ENCODE measurements around the gene IFT52. TPM values are rescaled to one million over a fixed set of nuclear protein-coding genes. Genes with fewer than 3 reads are reported as not detected.
"Not testable (repeated sequence)": the region's sequence is repeated elsewhere in the genome, so short reads cannot be mapped to it uniquely, and the experiment has no call there.

Gene IFT52
- total RNA-seq, 2 donors from 2014 or later, result 41.4 to 58.3 TPM

GRCh38 chr20:43603124-43603523 is 12.4 kb downstream of the IFT52 start:
- TF ChIP-seq CTCF (conservative IDR thresholded peaks at IDR 0.05), result no peak

GRCh38 chr20:43605715-43606114 is 15.0 kb downstream of the IFT52 start:
- WGBS, 2 experiments (ENCODE audit: insufficient coverage in 1 of 2, insufficient read length in 1 of 2), result 98 to 99% methylated on average over 8 to 9 of the region's 9 CpGs
- no peaks in the 10 kb centered on the region for H3K4me1 ChIP-seq (ENCODE audit: control insufficient read depth, insufficient read depth, low read length)
- no peak for TF ChIP-seq CTCF (conservative IDR thresholded peaks at IDR 0.05)
- Mint-ChIP-seq H3K27me3 (ENCODE audit: insufficient read depth) (no peaks in the 10 kb centered on the region), H3K27ac (no peak overlapping the region), H3K4me1 (no peaks in the 10 kb centered on the region), H3K4me3 (no peak overlapping the region), H3K9me3 (peaks cover 10% of the 10 kb centered on the region), H3K36me3 (ENCODE audit: low read depth) (peaks cover 70% of the 10 kb centered on the region)
- H3K9me3 ChIP-seq (ENCODE audit: control insufficient read depth, low read length), result peaks cover 8% of the 10 kb centered on the region
- no peak for DNase-seq
- H3K4me3 ChIP-seq (ENCODE audit: low read length), result no peak overlapping the region
- H3K36me3 ChIP-seq (ENCODE audit: control insufficient read depth, insufficient read depth, low read length), result peaks cover 42% of the 10 kb centered on the region
- no peak overlapping the region for H3K27ac ChIP-seq (ENCODE audit: low read depth, low read length)
- no peak overlapping the region for H3K9ac ChIP-seq (ENCODE audit: extremely low read depth, low read length, poor library complexity, severe bottlenecking)
- H3K27me3 ChIP-seq (ENCODE audit: control insufficient read depth, insufficient read depth, low read length, poor library complexity, severe bottlenecking), result no peaks in the 10 kb centered on the region

More at GRCh38 chr20:43603124-43603523, 12.4 kb downstream of the IFT52 start:
- peaks cover 73% of the 10 kb centered on the region for H3K36me3 Mint-ChIP-seq (ENCODE audit: low read depth)
- peaks cover 8% of the 10 kb centered on the region for H3K9me3 Mint-ChIP-seq
- H3K4me1 Mint-ChIP-seq, result no peaks in the 10 kb centered on the region
- no peak overlapping the region for H3K27ac Mint-ChIP-seq
- no peak overlapping the region for H3K27ac ChIP-seq (ENCODE audit: low read depth, low read length)
- H3K4me1 ChIP-seq (ENCODE audit: control insufficient read depth, insufficient read depth, low read length), result no peaks in the 10 kb centered on the region
- no peaks in the 10 kb centered on the region for H3K27me3 Mint-ChIP-seq (ENCODE audit: insufficient read depth)
- H3K27me3 ChIP-seq (ENCODE audit: control insufficient read depth, insufficient read depth, low read length, poor library complexity, severe bottlenecking), result no peaks in the 10 kb centered on the region
- H3K9ac ChIP-seq (ENCODE audit: extremely low read depth, low read length, poor library complexity, severe bottlenecking), result no peak overlapping the region
- no peak overlapping the region for H3K4me3 Mint-ChIP-seq
- H3K36me3 ChIP-seq (ENCODE audit: control insufficient read depth, insufficient read depth, low read length), result peaks cover 51% of the 10 kb centered on the region
- H3K4me3 ChIP-seq (ENCODE audit: low read length), result no peak overlapping the region
- 88 to 100% methylated on average over 1 of the region's 1 CpG for WGBS, 2 experiments (ENCODE audit: insufficient coverage in 1 of 2, insufficient read length in 1 of 2)
- DNase-seq, result no peak
- peaks cover 3% of the 10 kb centered on the region for H3K9me3 ChIP-seq (ENCODE audit: control insufficient read depth, low read length)

GRCh38 chr20:43607278-43607677 is 16.5 kb downstream of the IFT52 start:
- H3K4me1 ChIP-seq (ENCODE audit: control insufficient read depth, insufficient read depth, low read length); H3K4me3 ChIP-seq (ENCODE audit: low read length); DNase-seq; H3K9ac ChIP-seq (ENCODE audit: extremely low read depth, low read length, poor library complexity, severe bottlenecking); H3K9me3 ChIP-seq (ENCODE audit: control insufficient read depth, low read length); H3K4me1 Mint-ChIP-seq; H3K27me3 Mint-ChIP-seq (ENCODE audit: insufficient read depth); H3K27ac Mint-ChIP-seq; H3K4me3 Mint-ChIP-seq; H3K27me3 ChIP-seq (ENCODE audit: control insufficient read depth, insufficient read depth, low read length, poor library complexity, severe bottlenecking); H3K27ac ChIP-seq (ENCODE audit: low read depth, low read length): not testable (repeated sequence)
- Mint-ChIP-seq H3K36me3 (ENCODE audit: low read depth) (peaks cover 69% of the 10 kb centered on the region), H3K9me3 (peaks cover 10% of the 10 kb centered on the region)
- peaks cover 33% of the 10 kb centered on the region for H3K36me3 ChIP-seq (ENCODE audit: control insufficient read depth, insufficient read depth, low read length)
- 97 to 98% methylated on average over 14 to 28 of the region's 30 CpGs for WGBS, 2 experiments (ENCODE audit: insufficient coverage in 1 of 2, insufficient read length in 1 of 2)

- no peak overlapping the region for H3K27ac ChIP-seq (ENCODE audit: low read depth, low read length)
- Mint-ChIP-seq H3K9me3 (no peaks in the 10 kb centered on the region), H3K27me3 (ENCODE audit: insufficient read depth) (no peaks in the 10 kb centered on the region), H3K27ac (no peak overlapping the region), H3K4me1 (no peaks in the 10 kb centered on the region), H3K4me3 (no peak overlapping the region), H3K36me3 (ENCODE audit: low read depth) (peaks cover 60% of the 10 kb centered on the region)
- no peak for TF ChIP-seq CTCF (conservative IDR thresholded peaks at IDR 0.05)
- no peaks in the 10 kb centered on the region for H3K4me1 ChIP-seq (ENCODE audit: control insufficient read depth, insufficient read depth, low read length)
- no peak overlapping the region for H3K4me3 ChIP-seq (ENCODE audit: low read length)
- H3K9me3 ChIP-seq (ENCODE audit: control insufficient read depth, low read length), result no peaks in the 10 kb centered on the region
- H3K27me3 ChIP-seq (ENCODE audit: control insufficient read depth, insufficient read depth, low read length, poor library complexity, severe bottlenecking), result no peaks in the 10 kb centered on the region
- 90 to 97% methylated on average over 4 to 8 of the region's 8 CpGs for WGBS, 2 experiments (ENCODE audit: insufficient coverage in 1 of 2, insufficient read length in 1 of 2)
- no peak overlapping the region for H3K9ac ChIP-seq (ENCODE audit: extremely low read depth, low read length, poor library complexity, severe bottlenecking)
- no peak for DNase-seq
- peaks cover 42% of the 10 kb centered on the region for H3K36me3 ChIP-seq (ENCODE audit: control insufficient read depth, insufficient read depth, low read length)
Measured at GRCh38 chr20:43631598-43631997, 40.9 kb downstream of the IFT52 start.

All from endodermal cell (in vitro differentiated cells).